ENCODE data around the gene CNKSR3.
A peak's percentile ranks its signal among the peaks of the same experiment; 100 is the strongest.
"Not testable (repeated sequence)": the region's sequence is repeated elsewhere in the genome, so short reads cannot be mapped to it uniquely, and the experiment has no call there.

Gene CNKSR3

DNA sequence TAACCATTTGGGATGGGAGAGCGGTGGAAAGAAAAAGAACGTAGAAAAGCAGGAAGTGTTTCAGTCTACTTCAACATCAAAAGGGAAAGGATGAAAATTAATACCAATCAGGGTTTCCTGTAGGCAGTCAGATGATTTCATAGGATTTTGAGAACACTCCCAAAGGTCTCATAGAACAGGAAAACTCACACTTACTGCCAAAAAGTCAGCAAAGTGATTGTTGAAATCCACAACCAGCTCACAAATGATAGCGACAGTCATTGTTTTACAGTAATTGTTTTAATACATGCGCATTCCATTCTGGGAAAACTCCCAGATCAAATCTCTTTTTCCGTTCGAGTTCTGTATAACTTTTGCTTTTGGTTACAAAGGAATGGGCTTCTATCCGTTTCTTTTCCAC is 5.3 kb upstream of the CNKSR3 start:
- no peaks in the 10 kb centered on the region for H3K36me3 ChIP-seq
- TF ChIP-seq, protein P1, sequence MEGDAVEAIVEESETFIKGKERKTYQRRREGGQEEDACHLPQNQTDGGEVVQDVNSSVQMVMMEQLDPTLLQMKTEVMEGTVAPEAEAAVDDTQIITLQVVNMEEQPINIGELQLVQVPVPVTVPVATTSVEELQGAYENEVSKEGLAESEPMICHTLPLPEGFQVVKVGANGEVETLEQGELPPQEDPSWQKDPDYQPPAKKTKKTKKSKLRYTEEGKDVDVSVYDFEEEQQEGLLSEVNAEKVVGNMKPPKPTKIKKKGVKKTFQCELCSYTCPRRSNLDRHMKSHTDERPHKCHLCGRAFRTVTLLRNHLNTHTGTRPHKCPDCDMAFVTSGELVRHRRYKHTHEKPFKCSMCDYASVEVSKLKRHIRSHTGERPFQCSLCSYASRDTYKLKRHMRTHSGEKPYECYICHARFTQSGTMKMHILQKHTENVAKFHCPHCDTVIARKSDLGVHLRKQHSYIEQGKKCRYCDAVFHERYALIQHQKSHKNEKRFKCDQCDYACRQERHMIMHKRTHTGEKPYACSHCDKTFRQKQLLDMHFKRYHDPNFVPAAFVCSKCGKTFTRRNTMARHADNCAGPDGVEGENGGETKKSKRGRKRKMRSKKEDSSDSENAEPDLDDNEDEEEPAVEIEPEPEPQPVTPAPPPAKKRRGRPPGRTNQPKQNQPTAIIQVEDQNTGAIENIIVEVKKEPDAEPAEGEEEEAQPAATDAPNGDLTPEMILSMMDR (IDR thresholded peaks at IDR 0.05): no peak
- H3K4me3 ChIP-seq: peak overlapping the region; percentile 16 to 31
- H3K27ac ChIP-seq: peak overlapping the region; percentile 11 to 30
- H3K9me3 ChIP-seq: no peaks in the 10 kb centered on the region
- intact Hi-C loops (cut with DNase I; ENCODE audit: low total_unique reads): no loop called here
- H3K4me1 ChIP-seq: peaks cover 0 to 19% (median 3%) of the 10 kb centered on the region in 4 donors
- DNase-seq: no peak
- no peaks in the 10 kb centered on the region for H3K27me3 ChIP-seq

- H3K4me3 ChIP-seq; H3K9me3 ChIP-seq; H3K27ac ChIP-seq; H3K36me3 ChIP-seq; H3K27me3 ChIP-seq; intact Hi-C loops (cut with DNase I; ENCODE audit: low total_unique reads); DNase-seq: not testable (repeated sequence)
- H3K4me1 ChIP-seq: peaks cover 0 to 19% (median 3%) of the 10 kb centered on the region in 4 donors
Observed at GRCh38 chr6:154515076-154515475, 4.6 kb upstream of the CNKSR3 start.

DNA sequence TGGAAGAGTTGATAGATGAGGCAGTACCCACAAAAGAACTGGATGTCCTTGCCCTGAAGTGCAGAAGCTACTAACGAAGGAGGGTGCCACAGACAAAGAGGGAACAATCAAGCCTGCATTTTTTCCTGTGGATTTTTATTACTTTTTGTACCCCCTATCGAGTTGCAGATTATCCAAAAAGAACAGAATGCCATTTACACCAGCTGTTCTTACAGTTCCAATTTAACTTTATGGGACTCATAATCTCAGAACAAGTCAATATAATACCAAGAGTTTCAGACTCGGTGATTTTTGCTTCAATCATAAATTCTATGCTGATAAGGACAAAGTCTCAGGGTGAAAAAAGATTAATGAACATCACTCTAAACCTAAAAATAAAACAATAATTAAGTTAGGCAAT is 4.0 kb upstream of the CNKSR3 start:
- intact Hi-C loops (cut with DNase I; ENCODE audit: low total_unique reads): no loop called here

DNA sequence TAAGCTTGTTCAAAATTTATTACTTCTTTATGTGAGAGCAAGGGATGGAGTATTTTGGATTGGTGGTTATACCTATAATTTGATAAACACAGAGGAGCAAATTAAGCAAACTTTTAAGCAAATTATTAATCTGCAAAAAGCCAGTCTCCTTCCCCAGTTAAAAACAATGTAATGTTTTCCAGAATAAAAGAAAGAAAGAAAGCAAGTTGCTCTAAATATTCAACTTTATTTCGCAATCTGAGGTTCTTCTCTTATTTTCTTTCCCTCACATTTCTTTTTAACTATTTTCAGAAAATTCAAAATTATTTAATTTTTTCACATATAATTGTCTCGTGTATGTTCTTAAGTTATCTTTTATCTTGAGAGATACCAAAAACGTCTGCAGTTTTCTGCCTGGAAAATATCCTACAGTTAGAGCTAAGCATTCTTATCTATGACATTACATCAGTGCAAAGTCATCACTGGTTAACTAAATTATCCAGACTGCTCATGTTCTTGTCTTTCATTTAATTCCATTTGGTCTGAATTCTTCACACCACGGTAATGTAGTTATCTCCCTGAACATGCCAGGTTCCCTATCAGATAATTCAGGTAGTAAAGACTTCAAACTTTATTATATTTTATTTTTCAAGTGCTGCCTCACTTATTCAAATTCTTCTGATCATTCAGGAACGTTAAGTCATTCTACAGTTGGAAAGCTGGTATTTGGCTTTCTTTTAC is 3.3 kb upstream of the CNKSR3 start:
- no peak for DNase-seq
- no peaks in the 10 kb centered on the region for H3K27me3 ChIP-seq
- no peaks in the 10 kb centered on the region for H3K9me3 ChIP-seq
- H3K4me3 ChIP-seq: no peak overlapping the region
- intact Hi-C loops (cut with DNase I; ENCODE audit: low total_unique reads): no loop called here
- H3K27ac ChIP-seq: no peak overlapping the region
- no peaks in the 10 kb centered on the region for H3K36me3 ChIP-seq
- TF ChIP-seq, protein P1 (IDR thresholded peaks at IDR 0.05): no peak
- H3K4me1 ChIP-seq: peaks cover 0 to 19% (median 3%) of the 10 kb centered on the region in 4 donors

More for the DNA sequence above, 4.0 kb upstream of the CNKSR3 start:
- no peaks in the 10 kb centered on the region for H3K27me3 ChIP-seq
- no peak overlapping the region for H3K27ac ChIP-seq
- peaks cover 0 to 19% (median 3%) of the 10 kb centered on the region in 4 donors for H3K4me1 ChIP-seq
- H3K4me3 ChIP-seq: no peak overlapping the region
- no peaks in the 10 kb centered on the region for H3K9me3 ChIP-seq
- DNase-seq: no peak
- TF ChIP-seq, protein P1 (IDR thresholded peaks at IDR 0.05): no peak
- no peaks in the 10 kb centered on the region for H3K36me3 ChIP-seq

- DNase-seq: no peak
- TF ChIP-seq, protein P1 (IDR thresholded peaks at IDR 0.05): no peak
- intact Hi-C loops (cut with DNase I; ENCODE audit: low total_unique reads): no loop called here
Observed at GRCh38 chr6:154512201-154512600, 1.7 kb upstream of the CNKSR3 start.

DNA sequence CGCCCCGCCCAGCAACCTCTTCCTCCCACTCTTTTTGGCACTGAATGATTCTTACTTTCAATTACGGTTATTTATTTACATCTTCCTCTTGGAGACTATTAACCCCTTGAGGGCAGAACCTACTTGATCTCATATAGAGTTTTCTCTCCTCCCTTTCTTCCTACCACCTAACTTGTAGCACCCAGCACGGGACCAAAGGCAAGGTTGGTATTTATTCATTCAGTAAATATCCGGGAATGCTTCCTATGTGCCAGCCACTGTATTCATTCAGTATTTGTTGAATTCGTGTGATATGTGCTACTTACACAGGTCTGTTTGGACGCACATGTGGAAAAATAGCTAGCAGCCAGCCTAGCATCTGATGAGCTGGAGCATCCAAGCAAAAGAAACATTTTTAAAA is 1.3 kb upstream of the CNKSR3 start:
- peak overlapping the region; percentile 93 to 98 for H3K27ac ChIP-seq
- intact Hi-C loops (cut with DNase I; ENCODE audit: low total_unique reads): no loop called here
- TF ChIP-seq, protein P1 (IDR thresholded peaks at IDR 0.05): no peak

More at GRCh38 chr6:154512201-154512600, 1.7 kb upstream of the CNKSR3 start:
- no peaks in the 10 kb centered on the region for H3K9me3 ChIP-seq
- H3K36me3 ChIP-seq: no peaks in the 10 kb centered on the region
- H3K4me1 ChIP-seq: peaks cover 0 to 35% (median 13%) of the 10 kb centered on the region in 4 donors
- H3K27me3 ChIP-seq: no peaks in the 10 kb centered on the region
- no peak overlapping the region for H3K4me3 ChIP-seq
- peak overlapping the region; percentile 93 to 98 for H3K27ac ChIP-seq

More for the DNA sequence above, 1.3 kb upstream of the CNKSR3 start:
- no peak for DNase-seq
- H3K4me3 ChIP-seq: peak overlapping the region; percentile 79 to 93
- H3K36me3 ChIP-seq: no peaks in the 10 kb centered on the region
- no peaks in the 10 kb centered on the region for H3K27me3 ChIP-seq
- H3K4me1 ChIP-seq: peaks cover 0 to 39% (median 14%) of the 10 kb centered on the region in 4 donors
- no peaks in the 10 kb centered on the region for H3K9me3 ChIP-seq

Data from tibial artery (tissue), 4 donors.